Measurements from ENCODE around the gene FAM47E.

Gene FAM47E

GRCh38 chr4:76206222-76206942 lies 45.1 kb upstream of the FAM47E start:
- TF ChIP-seq FOXP2 (optimal IDR thresholded peaks at IDR 0.05; ENCODE audit: borderline replicate concordance, extremely low read depth, extremely low read length, insufficient read depth) (no peak), POLR2AphosphoS5 (IDR thresholded peaks at IDR 0.05; ENCODE audit: low read depth, low read length) (no peak), TAF1 (IDR thresholded peaks at IDR 0.05; ENCODE audit: borderline replicate concordance, insufficient read depth, low read length) (no peak), SIN3A (IDR thresholded peaks at IDR 0.05; ENCODE audit: borderline replicate concordance, insufficient read depth, low read length) (no peak), REST (IDR thresholded peaks at IDR 0.05; ENCODE audit: insufficient read depth in 1 of 2, low read depth in 2 of 2, low read length in 2 of 2) (no peak)

GRCh38 chr4:76207549-76207948 lies 44.0 kb upstream of the FAM47E start:
- TF ChIP-seq POLR2AphosphoS5 (IDR thresholded peaks at IDR 0.05; ENCODE audit: low read depth, low read length) = no peak
- TF ChIP-seq FOXP2 (optimal IDR thresholded peaks at IDR 0.05; ENCODE audit: borderline replicate concordance, extremely low read depth, extremely low read length, insufficient read depth) = no peak
- TF ChIP-seq REST (IDR thresholded peaks at IDR 0.05; ENCODE audit: insufficient read depth in 1 of 2, low read depth in 2 of 2, low read length in 2 of 2) = no peak
- no peak for TF ChIP-seq TAF1 (IDR thresholded peaks at IDR 0.05; ENCODE audit: borderline replicate concordance, insufficient read depth, low read length)
- no peak for TF ChIP-seq SIN3A (IDR thresholded peaks at IDR 0.05; ENCODE audit: borderline replicate concordance, insufficient read depth, low read length)

- no peak for TF ChIP-seq REST (IDR thresholded peaks at IDR 0.05; ENCODE audit: insufficient read depth in 1 of 2, low read depth in 2 of 2, low read length in 2 of 2)
- TF ChIP-seq SIN3A (IDR thresholded peaks at IDR 0.05; ENCODE audit: borderline replicate concordance, insufficient read depth, low read length) = peak; percentile 81; the same call in 1 of the 2 replicates
- TF ChIP-seq TAF1 (IDR thresholded peaks at IDR 0.05; ENCODE audit: borderline replicate concordance, insufficient read depth, low read length) = peak; percentile 36; the same call in 1 of the 2 replicates
- TF ChIP-seq FOXP2 (optimal IDR thresholded peaks at IDR 0.05; ENCODE audit: borderline replicate concordance, extremely low read depth, extremely low read length, insufficient read depth) = peak; percentile 93
- TF ChIP-seq POLR2AphosphoS5 (IDR thresholded peaks at IDR 0.05; ENCODE audit: low read depth, low read length) = no peak
Measured at GRCh38 chr4:76208005-76208765, 43.3 kb upstream of the FAM47E start.

- no peak for TF ChIP-seq SIN3A (IDR thresholded peaks at IDR 0.05; ENCODE audit: borderline replicate concordance, insufficient read depth, low read length)
- TF ChIP-seq REST (IDR thresholded peaks at IDR 0.05; ENCODE audit: insufficient read depth in 1 of 2, low read depth in 2 of 2, low read length in 2 of 2) = no peak
Measured at GRCh38 chr4:76209881-76210280, 41.6 kb upstream of the FAM47E start.
